Measurements from ENCODE around the gene ADIPOR2.

Gene ADIPOR2

DNA sequence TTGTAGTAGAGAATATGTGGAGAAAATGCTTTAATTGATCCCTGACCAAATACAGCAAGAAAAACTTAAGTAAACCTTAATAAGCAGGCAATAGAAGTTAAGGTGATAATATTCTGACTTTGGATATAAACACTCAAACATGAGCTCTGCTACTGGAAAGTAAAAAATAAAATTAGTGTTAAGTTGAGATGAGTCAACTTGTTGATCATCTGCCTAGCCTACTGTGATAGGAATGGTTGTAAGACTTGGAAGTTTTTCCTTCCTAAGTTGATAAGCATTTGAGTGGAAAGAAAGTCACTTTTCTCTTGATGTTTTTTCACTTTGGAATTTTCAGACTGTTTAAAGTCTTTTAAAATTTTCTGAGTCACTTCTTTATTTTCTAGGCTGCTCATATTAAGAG is 26.0 kb downstream of the ADIPOR2 start:
- TF ChIP-seq, protein P1, sequence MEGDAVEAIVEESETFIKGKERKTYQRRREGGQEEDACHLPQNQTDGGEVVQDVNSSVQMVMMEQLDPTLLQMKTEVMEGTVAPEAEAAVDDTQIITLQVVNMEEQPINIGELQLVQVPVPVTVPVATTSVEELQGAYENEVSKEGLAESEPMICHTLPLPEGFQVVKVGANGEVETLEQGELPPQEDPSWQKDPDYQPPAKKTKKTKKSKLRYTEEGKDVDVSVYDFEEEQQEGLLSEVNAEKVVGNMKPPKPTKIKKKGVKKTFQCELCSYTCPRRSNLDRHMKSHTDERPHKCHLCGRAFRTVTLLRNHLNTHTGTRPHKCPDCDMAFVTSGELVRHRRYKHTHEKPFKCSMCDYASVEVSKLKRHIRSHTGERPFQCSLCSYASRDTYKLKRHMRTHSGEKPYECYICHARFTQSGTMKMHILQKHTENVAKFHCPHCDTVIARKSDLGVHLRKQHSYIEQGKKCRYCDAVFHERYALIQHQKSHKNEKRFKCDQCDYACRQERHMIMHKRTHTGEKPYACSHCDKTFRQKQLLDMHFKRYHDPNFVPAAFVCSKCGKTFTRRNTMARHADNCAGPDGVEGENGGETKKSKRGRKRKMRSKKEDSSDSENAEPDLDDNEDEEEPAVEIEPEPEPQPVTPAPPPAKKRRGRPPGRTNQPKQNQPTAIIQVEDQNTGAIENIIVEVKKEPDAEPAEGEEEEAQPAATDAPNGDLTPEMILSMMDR (IDR thresholded peaks at IDR 0.05; ENCODE audit: borderline replicate concordance, insufficient read depth, low read depth, low read length), result no peak
- H3K4me3 ChIP-seq (ENCODE audit: low read depth, low read length), result no peak overlapping the region

DNA sequence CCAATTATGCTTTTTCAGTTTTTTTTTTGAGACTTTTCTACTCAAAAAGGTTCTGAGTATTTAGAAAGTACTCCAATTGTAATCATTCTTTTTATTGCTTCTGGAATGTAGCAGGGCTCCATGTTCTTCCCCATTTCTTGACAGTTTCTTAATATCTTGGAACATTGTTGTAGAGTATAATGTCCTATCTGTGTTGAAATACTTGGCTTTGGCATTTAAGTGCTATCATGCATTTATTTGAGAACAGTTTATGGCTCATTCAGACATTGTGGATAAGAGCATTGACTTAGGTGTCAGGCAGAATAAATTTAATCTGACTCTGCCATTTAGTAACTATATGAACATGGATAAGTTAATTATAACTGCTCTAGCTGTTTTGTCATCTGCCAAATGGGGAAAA is 28.3 kb downstream of the ADIPOR2 start:
- TF ChIP-seq, protein P1 (IDR thresholded peaks at IDR 0.05; ENCODE audit: borderline replicate concordance, insufficient read depth, low read depth, low read length), result no peak
- no peak overlapping the region for H3K4me3 ChIP-seq (ENCODE audit: low read depth, low read length)

DNA sequence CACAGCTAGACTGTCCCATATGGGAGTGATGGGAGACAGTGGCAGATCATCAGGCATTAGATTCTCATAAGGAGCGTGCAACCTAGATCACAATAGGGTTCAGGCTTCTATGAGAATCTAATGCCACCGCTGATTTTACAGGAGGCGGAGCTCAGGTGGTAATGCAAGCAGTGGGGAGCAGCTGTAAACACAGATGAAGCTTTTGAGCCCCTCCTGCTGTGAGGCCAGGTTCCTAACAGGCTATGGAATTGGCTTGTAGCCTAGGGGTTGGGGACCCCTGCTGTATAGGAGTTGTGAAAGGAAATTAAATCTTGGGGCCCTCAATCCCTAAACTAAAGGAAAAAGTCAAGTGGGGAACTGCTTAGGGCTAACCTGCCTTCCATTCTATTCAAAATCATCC is 29.6 kb downstream of the ADIPOR2 start:
- H3K4me3 ChIP-seq (ENCODE audit: low read depth, low read length), result no peak overlapping the region
- TF ChIP-seq, protein P1 (IDR thresholded peaks at IDR 0.05; ENCODE audit: borderline replicate concordance, insufficient read depth, low read depth, low read length), result no peak

DNA sequence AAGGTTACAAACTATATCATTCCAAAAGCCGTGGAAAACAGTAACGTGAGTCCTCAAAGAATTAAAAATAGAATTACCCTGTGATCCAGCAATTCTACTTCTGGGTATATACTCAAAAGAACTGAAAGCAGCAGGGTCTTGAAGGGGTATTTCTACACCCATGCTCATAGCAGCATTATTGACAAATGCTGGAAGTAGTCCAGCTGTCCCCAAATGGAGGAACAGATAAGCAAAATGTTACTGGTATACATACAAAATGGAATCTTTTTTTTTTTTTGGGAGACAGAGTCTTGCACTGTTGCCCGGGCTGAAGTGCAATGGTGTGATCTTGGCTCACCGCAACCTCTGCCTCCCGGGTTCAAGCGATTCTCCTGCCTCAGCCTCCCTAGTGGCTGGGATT is 32.9 kb downstream of the ADIPOR2 start:
- TF ChIP-seq, protein P1 (IDR thresholded peaks at IDR 0.05; ENCODE audit: borderline replicate concordance, insufficient read depth, low read depth, low read length), result no peak
- H3K4me3 ChIP-seq (ENCODE audit: low read depth, low read length), result no peak overlapping the region

DNA sequence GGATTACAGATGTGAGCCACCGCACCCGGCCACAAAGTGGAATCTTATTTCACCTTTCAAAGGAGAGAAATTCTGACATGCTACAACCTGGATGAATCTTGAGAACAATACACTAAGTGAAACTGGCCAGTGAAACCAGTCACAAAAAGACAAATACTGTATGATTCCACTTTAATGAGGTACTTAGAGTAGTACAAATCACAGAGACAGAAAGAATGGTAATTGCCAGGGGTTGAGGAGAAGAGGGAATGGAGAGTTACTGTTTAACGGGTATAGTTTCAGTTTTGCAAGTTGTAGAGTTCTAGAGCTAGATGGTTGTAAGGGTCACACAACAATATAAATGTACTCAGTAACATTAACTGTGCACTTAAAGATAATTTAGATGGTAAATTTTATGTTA is 33.4 kb downstream of the ADIPOR2 start:
- H3K4me3 ChIP-seq (ENCODE audit: low read depth, low read length), result no peak overlapping the region
- TF ChIP-seq, protein P1 (IDR thresholded peaks at IDR 0.05; ENCODE audit: borderline replicate concordance, insufficient read depth, low read depth, low read length), result no peak

DNA sequence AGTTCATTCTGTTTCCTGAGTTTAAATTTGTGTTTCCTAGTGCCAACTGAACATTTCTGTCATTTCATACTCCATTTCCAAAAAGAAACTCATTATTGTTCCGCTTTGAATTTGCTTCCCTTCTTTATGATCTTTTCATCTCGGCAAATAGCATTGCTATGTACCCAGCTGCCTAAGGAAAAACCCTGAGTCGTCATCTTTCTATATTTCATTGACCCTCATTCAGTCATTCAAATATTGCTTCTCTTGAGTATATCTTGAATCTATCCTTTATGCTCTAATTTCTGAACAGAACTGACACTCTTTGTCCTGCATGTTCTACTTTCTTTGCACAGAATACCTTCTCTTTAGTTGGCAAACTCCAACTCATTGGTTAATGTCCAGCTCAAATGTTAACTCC is 35.9 kb downstream of the ADIPOR2 start:
- TF ChIP-seq, protein P1 (IDR thresholded peaks at IDR 0.05; ENCODE audit: borderline replicate concordance, insufficient read depth, low read depth, low read length), result no peak
- no peak overlapping the region for H3K4me3 ChIP-seq (ENCODE audit: low read depth, low read length)

DNA sequence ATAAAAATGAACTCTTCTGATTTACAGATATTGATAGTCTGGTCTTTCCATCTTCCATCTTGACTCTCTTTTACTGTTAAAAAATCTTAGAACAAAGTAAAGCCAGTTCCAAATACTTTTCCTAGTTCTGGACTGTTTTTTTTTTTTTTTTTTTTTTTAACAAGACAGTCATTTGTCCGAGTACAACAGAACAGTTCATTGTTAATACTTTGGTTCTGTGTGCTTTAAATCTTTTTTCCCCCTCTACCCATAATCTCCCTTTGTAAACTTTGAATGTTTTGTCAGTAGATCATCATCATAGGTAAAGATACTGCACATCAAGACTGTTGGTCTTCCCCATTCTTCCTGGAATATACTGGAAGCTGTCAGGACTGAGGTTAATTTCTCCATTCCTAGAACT is 38.0 kb downstream of the ADIPOR2 start:
- TF ChIP-seq, protein P1 (IDR thresholded peaks at IDR 0.05; ENCODE audit: borderline replicate concordance, insufficient read depth, low read depth, low read length), result no peak
- no peak overlapping the region for H3K4me3 ChIP-seq (ENCODE audit: low read depth, low read length)
